Measurements from ENCODE around the gene APAF1.

- no peak for TF ChIP-seq ZNF44 (CRISPR knock-in tag; IDR thresholded peaks at IDR 0.05)
- TF ChIP-seq ZNF687 (CRISPR knock-in tag; IDR thresholded peaks at IDR 0.05): no peak
- no peak for TF ChIP-seq IKZF5 (CRISPR knock-in tag; IDR thresholded peaks at IDR 0.05)
- TF ChIP-seq PRDM15 (CRISPR knock-in tag; IDR thresholded peaks at IDR 0.05): no peak
- no peak for TF ChIP-seq CBX5 (CRISPR knock-in tag; IDR thresholded peaks at IDR 0.05; ENCODE audit: borderline replicate concordance)
- no peak for TF ChIP-seq CTCF (CRISPR knock-in tag; IDR thresholded peaks at IDR 0.05)
Observed at GRCh38 chr12:98738539-98738938, 93.4 kb downstream of the APAF1 start.
